Epithelial cell of esophagus (primary cell): ENCODE results near the gene RNF19B.
"Not testable (repeated sequence)": the region's sequence is repeated elsewhere in the genome, so short reads cannot be mapped to it uniquely, and the experiment has no call there.

Experiments used
- DNase-seq: peaks from one replicate; pipeline ENCODE4 v3.0.0; 2010; ENCODE audit warnings: low read depth
- H3K4me3 ChIP-seq: 2 replicates; pipeline ENCODE4 v1.5.1; 2011; ENCODE audit warnings: mild to moderate bottlenecking, low read length, control low read depth
- TF ChIP-seq, protein P1 (sequence below): IDR thresholded peaks from 2 replicates; pipeline ENCODE4 v1.5.1; 2011; ENCODE audit warnings: low read depth, mild to moderate bottlenecking, low read length, control low read depth, inconsistent platforms; ENCODE audit not compliant: insufficient read depth; ENCODE audit errors: missing control alignments

The RNF19B gene

DNA sequence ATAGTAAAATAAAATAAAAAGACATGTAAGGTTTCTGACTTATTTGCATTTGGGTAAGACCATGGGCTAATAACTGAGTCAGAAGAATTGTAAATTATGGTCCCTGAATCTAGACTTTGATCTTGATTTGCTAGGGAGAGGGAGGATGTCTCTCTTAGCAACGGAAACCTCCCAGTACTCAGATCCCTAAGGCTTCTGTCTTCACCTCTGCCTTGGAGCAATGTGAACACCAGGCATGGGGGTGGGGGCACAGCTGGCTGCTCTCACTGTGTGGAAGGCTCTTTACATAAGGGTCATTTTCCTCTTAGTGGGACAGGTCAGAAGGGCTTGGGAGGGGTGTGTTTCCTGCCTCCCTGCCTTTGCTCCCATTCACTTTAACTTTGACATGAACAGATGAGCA is 46.4 kb downstream of the RNF19B start:
- no peak overlapping the region for H3K4me3 ChIP-seq
- DNase-seq: no peak
- TF ChIP-seq, protein P1, sequence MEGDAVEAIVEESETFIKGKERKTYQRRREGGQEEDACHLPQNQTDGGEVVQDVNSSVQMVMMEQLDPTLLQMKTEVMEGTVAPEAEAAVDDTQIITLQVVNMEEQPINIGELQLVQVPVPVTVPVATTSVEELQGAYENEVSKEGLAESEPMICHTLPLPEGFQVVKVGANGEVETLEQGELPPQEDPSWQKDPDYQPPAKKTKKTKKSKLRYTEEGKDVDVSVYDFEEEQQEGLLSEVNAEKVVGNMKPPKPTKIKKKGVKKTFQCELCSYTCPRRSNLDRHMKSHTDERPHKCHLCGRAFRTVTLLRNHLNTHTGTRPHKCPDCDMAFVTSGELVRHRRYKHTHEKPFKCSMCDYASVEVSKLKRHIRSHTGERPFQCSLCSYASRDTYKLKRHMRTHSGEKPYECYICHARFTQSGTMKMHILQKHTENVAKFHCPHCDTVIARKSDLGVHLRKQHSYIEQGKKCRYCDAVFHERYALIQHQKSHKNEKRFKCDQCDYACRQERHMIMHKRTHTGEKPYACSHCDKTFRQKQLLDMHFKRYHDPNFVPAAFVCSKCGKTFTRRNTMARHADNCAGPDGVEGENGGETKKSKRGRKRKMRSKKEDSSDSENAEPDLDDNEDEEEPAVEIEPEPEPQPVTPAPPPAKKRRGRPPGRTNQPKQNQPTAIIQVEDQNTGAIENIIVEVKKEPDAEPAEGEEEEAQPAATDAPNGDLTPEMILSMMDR: no peak

DNA sequence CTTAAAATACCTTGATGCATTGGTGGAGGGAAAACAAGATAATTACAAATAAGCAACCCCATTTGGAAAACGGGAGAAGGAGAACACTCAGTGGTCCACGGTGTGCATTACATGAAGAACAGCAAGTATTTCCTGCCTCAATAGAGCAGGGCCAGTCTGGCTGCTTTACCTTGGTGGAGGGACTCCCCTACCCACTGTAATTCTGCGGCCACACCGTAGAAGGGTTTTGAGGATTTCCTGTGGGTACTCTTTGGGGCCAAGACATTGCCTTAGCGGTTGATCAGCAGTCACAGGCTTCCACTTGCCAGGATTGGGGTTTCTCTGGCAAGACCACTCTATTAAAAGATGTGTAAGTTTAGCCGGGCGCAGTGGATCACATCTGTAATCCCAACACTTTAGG is 47.1 kb downstream of the RNF19B start:
- no peak for DNase-seq
- no peak overlapping the region for H3K4me3 ChIP-seq
- TF ChIP-seq, protein P1: no peak

DNA sequence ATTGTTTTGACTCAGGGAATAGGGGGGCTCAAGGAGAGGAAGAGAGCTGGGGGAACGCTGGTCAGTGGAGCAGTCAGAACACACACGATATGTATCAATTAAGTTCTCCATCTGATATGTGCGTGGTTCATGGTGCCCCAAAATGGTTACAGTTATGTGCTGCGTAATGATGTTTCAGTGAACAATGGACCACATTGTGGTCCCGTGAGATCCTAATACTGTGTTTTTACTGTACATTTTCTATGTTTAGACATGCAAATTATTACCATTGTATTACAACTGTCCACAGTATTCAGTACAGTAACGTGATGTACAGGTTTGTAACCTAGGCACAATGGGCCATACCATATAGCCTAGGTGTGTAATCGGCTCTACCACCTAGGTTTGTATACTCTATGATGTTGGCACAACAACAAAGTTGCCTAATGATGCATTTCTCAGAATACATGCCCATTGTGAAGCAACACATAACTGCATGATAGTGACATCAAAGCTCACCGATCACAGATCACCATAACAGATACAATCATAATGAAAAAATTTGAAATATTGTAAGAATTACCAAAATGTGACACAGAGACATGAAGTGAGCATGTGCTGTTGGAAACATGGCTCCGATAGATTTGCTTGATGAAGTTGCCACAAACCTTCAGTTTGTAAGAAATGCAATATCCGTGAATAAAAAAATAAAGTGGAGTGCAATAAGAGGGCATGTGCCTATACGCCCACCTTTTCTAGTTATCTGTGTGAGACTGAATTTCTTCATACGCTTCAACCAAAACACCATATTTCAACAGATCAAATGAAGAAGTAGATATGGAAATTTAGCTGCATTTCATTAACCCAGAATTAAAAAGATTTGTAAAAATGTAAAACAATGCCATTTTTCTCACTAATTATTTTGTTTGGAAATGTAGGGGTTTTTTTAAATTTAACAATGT is 48.6 kb downstream of the RNF19B start:
- TF ChIP-seq, protein P1: no peak
- no peak overlapping the region for H3K4me3 ChIP-seq
- DNase-seq: no peak

DNA sequence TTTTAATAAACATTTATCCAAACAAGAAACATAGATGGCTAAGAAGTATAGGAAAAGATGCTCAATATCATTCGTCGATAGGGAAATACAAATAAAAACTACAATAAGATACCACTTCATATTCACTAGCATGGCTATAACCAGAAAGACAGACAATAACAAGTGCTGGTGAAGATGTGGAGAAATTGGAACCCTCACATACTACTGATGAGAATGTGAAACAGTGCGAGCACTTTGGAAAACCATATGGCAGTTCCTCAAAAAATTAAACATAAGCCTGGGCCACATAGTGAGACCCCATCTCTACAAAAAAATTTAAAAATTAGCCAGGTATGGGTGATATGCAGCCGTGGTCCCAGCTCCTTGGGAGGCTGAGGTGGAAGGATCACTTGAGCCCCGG is 54.3 kb downstream of the RNF19B start:
- TF ChIP-seq, protein P1: no peak
- no peak for DNase-seq
- H3K4me3 ChIP-seq: no peak overlapping the region

DNA sequence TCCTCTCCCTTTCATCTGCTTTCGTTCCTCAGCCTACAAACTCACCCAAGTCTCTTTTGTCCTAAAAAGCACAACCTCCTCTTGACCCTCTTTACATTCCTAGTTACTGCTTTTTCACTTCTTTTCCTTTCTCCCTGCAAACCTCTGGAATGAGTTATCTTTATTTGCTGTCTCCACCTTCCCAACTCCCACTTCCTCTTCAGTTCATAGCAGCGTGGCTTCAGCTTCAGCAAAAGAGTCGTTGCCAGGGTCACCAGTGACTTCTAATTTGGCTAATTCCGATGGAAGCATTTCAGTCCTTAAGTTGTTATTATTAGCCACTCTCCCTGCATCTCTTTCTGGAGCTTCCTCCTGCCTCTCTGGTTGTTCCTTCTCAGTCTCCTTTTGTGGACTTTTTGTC is 57.2 kb downstream of the RNF19B start:
- TF ChIP-seq, protein P1: no peak
- H3K4me3 ChIP-seq: no peak overlapping the region
- no peak for DNase-seq

DNA sequence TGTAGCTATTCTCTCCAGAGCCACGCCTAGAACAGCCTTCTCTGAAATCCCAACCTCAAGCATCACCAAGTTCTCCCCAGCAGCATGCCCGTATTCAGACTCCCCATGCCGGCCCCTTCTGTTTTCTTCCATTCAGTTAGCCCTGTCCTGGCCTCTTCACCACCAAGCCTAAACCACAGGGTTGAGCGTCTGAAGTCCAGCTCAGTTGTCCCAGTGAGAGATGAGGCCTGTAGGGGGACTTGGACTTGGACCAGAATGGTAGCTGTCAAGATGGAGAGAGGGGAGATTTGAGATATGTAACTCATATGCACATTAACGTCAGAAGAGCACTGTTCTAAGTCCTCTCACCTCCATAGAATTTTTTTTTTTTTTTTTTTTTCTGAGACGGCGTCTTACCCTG is 58.0 kb downstream of the RNF19B start:
- TF ChIP-seq, protein P1: no peak
- no peak overlapping the region for H3K4me3 ChIP-seq
- no peak for DNase-seq

DNA sequence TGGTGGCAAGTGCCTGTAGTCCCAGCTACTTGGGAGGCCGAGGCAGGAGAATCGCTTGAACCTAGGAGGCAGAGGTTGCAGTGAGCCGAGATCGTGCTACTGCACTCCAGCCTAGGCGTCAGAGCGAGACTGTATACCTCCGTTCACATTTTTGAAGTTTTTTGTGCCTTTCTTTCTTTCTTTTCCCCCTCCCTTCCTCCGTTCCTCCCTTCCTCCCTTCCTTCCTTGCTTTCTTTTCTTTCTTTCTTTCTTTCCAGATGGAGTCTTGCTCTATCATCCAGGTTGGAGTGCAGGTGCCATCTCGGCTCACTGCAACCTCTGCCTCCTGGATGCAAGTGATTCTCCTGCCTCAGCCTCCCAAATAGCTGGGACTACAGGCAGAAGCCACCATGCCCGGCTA is 59.0 kb downstream of the RNF19B start:
- not testable (repeated sequence) for DNase-seq

More for the DNA sequence above, 59.0 kb downstream of the RNF19B start:
- H3K4me3 ChIP-seq: not testable (repeated sequence)
